GM18861 (cell line): ENCODE results near the gene LILRB4.
"Not testable (repeated sequence)": the region's sequence is repeated elsewhere in the genome, so short reads cannot be mapped to it uniquely, and the experiment has no call there.

ENCODE experiments used
- ATAC-seq: cut with Tn5 transposase; IDR thresholded peaks from one replicate; pipeline ENCODE4 v1.9.1; 2021; ENCODE audit not compliant: unreplicated experiment

The LILRB4 gene

DNA sequence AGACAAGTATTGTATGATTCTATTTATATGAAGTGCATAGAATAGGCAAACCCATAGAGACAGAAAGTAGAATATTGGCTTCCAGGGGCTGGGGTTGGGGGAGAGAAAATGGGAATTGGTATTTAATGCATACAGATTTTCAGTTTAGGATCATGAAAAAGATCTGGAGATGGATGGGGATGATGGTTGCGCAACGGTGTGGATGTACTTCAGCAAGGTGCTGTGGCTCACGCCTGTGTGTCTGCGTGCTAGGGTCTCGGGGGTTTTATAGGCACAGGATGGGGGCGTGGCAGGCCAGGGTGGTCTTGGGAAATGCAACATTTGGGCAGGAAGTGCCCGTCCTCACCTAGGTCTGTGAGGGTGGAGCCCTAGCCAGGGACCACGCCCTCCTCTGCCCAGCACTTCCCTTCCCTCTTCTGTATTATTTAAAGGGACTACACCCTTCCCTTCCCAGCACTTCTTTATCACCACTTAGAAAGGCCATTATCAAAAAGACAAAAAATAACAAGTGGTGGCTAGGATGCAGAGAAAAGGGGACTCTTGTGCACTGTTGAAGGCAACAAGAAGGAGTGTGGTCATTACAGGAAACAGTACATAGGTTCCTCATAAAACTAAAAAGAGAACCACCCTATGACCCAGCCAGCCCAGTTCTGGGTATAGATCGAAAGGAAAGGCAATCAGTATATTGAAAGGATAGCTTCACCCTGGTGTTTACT lies 29.0 kb downstream of the LILRB4 start:
- ATAC-seq: no peak

- ATAC-seq: no peak
Measured at GRCh38 chr19:54692298-54692615, 29.5 kb downstream of the LILRB4 start.

DNA sequence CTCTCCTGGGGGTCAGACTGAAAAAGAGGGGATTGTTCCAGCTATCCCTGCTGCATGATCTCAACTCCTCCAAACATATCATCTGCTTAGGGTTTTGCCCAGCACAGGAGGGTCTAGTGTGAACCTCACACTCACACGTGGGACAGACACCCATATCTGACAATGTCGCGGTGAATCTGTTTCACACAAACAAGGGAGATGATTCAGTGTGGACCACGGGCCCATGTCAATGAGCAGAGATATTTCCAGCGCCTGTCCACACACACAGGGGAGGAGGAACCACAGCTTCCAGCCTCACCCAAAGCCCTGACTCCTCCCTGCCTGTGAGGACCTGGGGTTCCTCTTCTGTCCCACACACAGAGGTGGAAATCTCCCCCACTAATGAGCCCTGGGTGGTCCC lies 31.9 kb downstream of the LILRB4 start:
- no peak for ATAC-seq

GRCh38 chr19:54696117-54696548 lies 33.3 kb downstream of the LILRB4 start:
- ATAC-seq: no peak

DNA sequence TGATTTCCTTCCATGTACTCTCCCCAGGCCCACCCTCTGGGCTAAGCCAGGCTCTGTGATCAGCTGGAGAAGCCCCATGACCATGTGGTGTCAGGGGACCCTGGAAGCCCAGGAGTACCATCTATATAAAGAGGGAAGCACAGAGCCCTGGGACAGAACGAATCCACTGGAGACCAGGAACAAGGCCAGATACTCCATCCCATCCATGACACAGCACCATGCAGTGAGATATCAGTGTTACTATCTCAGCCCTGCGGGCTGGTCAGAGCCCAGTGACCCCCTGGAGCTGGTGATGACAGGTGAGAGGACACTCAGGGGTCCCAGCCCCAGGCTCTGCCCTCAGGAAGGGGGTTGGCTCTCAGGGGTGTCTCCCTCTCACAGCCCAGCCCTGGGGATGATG lies 34.0 kb downstream of the LILRB4 start:
- no peak for ATAC-seq

DNA sequence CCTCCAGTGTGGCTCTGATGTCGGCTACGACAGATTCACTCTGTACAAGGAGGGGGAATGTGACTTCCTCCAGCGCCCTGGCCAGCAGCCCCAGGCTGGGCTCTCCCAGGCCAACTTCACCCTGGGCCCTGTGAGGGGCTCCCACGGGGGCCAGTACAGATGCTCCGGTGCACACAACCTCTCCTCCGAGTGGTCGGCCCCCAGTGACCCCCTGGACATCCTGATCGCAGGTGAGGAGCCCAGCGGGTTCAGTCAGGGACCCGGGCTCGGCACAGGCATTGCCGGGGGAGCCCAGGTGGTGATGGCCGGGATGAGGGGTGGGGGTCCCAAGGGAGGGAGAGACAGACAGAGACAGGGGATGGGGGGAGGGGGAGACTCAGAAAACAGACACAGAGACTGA lies 34.9 kb downstream of the LILRB4 start:
- ATAC-seq: not testable (repeated sequence)

GRCh38 chr19:54704928-54705327 lies 42.1 kb downstream of the LILRB4 start:
- no peak for ATAC-seq

- no peak for ATAC-seq
Measured at GRCh38 chr19:54707962-54708361, 45.2 kb downstream of the LILRB4 start.

GRCh38 chr19:54708781-54709180 lies 46.0 kb downstream of the LILRB4 start:
- ATAC-seq: no peak

DNA sequence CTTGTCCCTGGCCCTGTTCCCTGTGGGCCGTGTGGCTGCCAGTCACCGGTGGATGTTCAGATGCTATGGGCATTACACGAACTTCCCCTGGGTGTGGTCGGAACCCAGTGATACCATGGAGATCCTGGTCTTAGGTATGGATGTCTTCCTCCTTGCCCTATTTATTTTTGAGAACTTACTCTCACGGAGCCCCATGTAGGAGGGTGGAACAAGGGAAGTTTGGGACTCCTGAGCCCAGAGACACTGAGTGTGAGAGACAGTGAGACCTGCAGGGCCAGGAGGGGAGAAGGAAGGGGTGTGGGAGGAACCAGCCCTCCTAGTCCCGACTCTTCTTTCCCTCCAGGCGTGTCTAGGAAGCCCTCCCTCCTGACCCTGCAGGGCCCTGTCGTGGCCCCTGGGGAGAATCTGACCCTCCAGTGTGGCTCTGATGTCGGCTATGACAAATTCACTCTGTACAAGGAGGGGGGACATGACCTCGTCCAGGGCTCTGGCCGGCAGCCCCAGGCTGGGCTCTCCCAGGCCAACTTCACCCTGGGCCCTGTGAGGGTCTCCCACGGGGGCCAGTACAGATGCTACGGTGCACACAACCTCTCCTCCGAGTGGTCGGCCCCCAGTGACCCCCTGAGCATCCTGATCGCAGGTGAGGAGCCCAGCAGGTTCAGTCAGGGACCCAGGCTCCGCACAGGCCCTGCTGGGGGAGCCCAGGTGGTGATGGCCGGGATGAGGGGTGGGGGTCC lies 46.6 kb downstream of the LILRB4 start:
- no peak for ATAC-seq

DNA sequence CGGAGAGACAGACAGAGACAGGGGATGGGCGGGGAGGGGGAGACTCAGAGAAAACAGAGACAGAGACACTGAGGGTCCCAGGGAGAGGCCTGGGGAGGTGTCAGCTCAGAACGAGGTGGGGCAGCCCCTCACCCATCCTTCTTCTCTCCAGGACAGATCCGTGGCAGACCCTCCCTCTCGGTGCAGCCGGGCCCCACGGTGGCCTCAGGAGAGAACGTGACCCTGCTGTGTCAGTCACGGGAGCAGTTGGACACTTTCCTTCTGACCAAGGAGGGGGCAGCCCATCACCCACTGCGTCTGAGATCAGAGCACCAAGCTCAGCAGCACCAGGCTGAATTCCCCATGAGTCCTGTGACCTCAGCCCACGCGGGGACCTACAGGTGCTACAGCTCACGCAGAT lies 47.2 kb downstream of the LILRB4 start:
- not testable (repeated sequence) for ATAC-seq
